GM23338 (cell line): ENCODE measurements around the gene ZNF174. TPM values are rescaled to one million over a fixed set of nuclear protein-coding genes. Genes with fewer than 3 reads are reported as not detected.

Experiments
- ATAC-seq: fragments of 200-7000 bp; cut with Tn5 transposase; 3 replicates; pipeline ENCODE4 v1.9.1; 2020
- DNase-seq: peaks from one replicate; pipeline ENCODE4 v3.0.0-alpha.2; 2015; ENCODE audit warnings: low spot score
- H2AFZ ChIP-seq: fragments of 200-600 bp; sonication (generic); 2 replicates; pipeline ENCODE4 v1.8.0; 2016; ENCODE audit warnings: antibody characterized with exemption, mild to moderate bottlenecking, moderate library complexity
- H3F3A ChIP-seq: fragments of 200-600 bp; sonication (generic); replicated peaks from 2 replicates; pipeline ENCODE4 v1.8.0; 2017; ENCODE audit warnings: antibody characterized with exemption, mixed run types, low read depth
- H3K27ac ChIP-seq: fragments of 200-600 bp; sonication (generic); 2 replicates; pipeline ENCODE4 v1.6.1; 2016; ENCODE audit warnings: low read depth
- H3K27me3 ChIP-seq: fragments of 200-600 bp; sonication (generic); 2 replicates; pipeline ENCODE4 v1.8.0; 2016; ENCODE audit warnings: mild to moderate bottlenecking, mixed run types, moderate library complexity; ENCODE audit not compliant: insufficient read depth
- H3K36me3 ChIP-seq: fragments of 200-600 bp; sonication (generic); 2 replicates; pipeline ENCODE4 v1.8.0; 2016; ENCODE audit warnings: mild to moderate bottlenecking; ENCODE audit not compliant: insufficient read depth
- H3K4me1 ChIP-seq: fragments of 200-600 bp; sonication (generic); 2 replicates; pipeline ENCODE4 v1.8.0; 2016; ENCODE audit warnings: mild to moderate bottlenecking, moderate library complexity; ENCODE audit not compliant: insufficient read depth
- H3K4me2 ChIP-seq: fragments of 200-600 bp; sonication (generic); 2 replicates; pipeline ENCODE4 v1.7.1; 2017; ENCODE audit warnings: mixed run types
- H3K4me3 ChIP-seq: fragments of 200-600 bp; sonication (generic); 2 replicates; pipeline ENCODE4 v1.6.1; 2016; ENCODE audit warnings: mixed run types
- H3K79me2 ChIP-seq: fragments of 200-600 bp; sonication (generic); replicated peaks from 2 replicates; pipeline ENCODE4 v1.8.0; 2017; ENCODE audit warnings: mild to moderate bottlenecking; ENCODE audit not compliant: insufficient read depth
- H3K9me2 ChIP-seq: fragments of 200-600 bp; sonication (generic); 2 replicates; pipeline ENCODE4 v1.8.0; 2017; ENCODE audit not compliant: insufficient read depth
- H4K20me1 ChIP-seq: fragments of 200-600 bp; sonication (generic); replicated peaks from 2 replicates; pipeline ENCODE4 v1.8.0; 2017; ENCODE audit warnings: mild to moderate bottlenecking; ENCODE audit not compliant: insufficient read depth
- H3K27ac Mint-ChIP-seq: 2 replicates; pipeline ENCODE4 v1.8.0; 2020; ENCODE audit warnings: inconsistent platforms, mild to moderate bottlenecking, moderate library complexity, mixed read lengths
- H3K27me3 Mint-ChIP-seq: 3 replicates; pipeline ENCODE4 v1.8.0; 2022; ENCODE audit warnings: low read depth, mild to moderate bottlenecking, moderate library complexity, mixed read lengths, inconsistent platforms; ENCODE audit not compliant: insufficient read depth, poor library complexity
- H3K36me3 Mint-ChIP-seq: 3 replicates; pipeline ENCODE4 v1.8.0; 2021; ENCODE audit warnings: low read depth, mild to moderate bottlenecking, inconsistent platforms, moderate library complexity, mixed read lengths
- H3K4me1 Mint-ChIP-seq: 3 replicates; pipeline ENCODE4 v1.8.0; 2020; ENCODE audit warnings: mild to moderate bottlenecking, inconsistent platforms, mixed read lengths
- H3K4me3 Mint-ChIP-seq: 3 replicates; pipeline ENCODE4 v1.8.0; 2021; ENCODE audit warnings: moderate library complexity, mild to moderate bottlenecking, inconsistent platforms, mixed read lengths
- H3K9me3 Mint-ChIP-seq: 3 replicates; pipeline ENCODE4 v1.8.0; 2020; ENCODE audit warnings: moderate library complexity, mild to moderate bottlenecking, inconsistent platforms, mixed read lengths
- CREB1 ChIP-seq: fragments of 250-450 bp; sonication (Bioruptor Pico); IDR thresholded peaks from 2 replicates; pipeline ENCODE4 v1.5.0; 2020; ENCODE audit warnings: low read depth, mild to moderate bottlenecking, moderate library complexity
- JUNB ChIP-seq: IDR thresholded peaks from one replicate; pipeline ENCODE4 v1.6.1; 2016; ENCODE audit warnings: antibody characterized with exemption; ENCODE audit not compliant: unreplicated experiment
- POLR2AphosphoS5 ChIP-seq: IDR thresholded peaks from 2 replicates; pipeline ENCODE4 v1.6.1; 2016; ENCODE audit warnings: antibody characterized with exemption, low read depth
- REST ChIP-seq: IDR thresholded peaks from one replicate; pipeline ENCODE4 v1.6.1; 2018; ENCODE audit warnings: antibody characterized with exemption; ENCODE audit not compliant: unreplicated experiment
- STAT1 ChIP-seq: IDR thresholded peaks from one replicate; pipeline ENCODE4 v1.6.1; 2016; ENCODE audit warnings: antibody characterized with exemption; ENCODE audit not compliant: unreplicated experiment
- ZNF331 ChIP-seq: fragments of 250-450 bp; sonication (Bioruptor Pico); IDR thresholded peaks from 2 replicates; pipeline ENCODE4 v1.5.0; 2020; ENCODE audit warnings: low read depth, mild to moderate bottlenecking, moderate library complexity
- polyA plus RNA-seq: library from polyadenylated mRNA; unstranded; fragments of >200 nt; fragmentation: Nextera tagmentation; extraction: Ambion mirVana; gene quantifications from 2 replicates; pipeline ENCODE4 v1.2.1, GENCODE V29; 2016
- total RNA-seq: library from RNA; depleted of rRNA; stranded (reverse); fragments of >200 nt; shearing (Covaris generic); gene quantifications from 2 replicates; pipeline ENCODE4 v1.2.3, GENCODE V29; 2014
- TF ChIP-seq, protein P1 (sequence below): fragments of 250-450 bp; sonication (Bioruptor Pico); IDR thresholded peaks from 2 replicates; pipeline ENCODE4 v1.5.0; 2020; ENCODE audit warnings: mild to moderate bottlenecking, moderate library complexity

Gene ZNF174
- total and polyA plus RNA-seq, 2 experiments from 2014 or later, result 9.0 to 13.2 TPM

DNA sequence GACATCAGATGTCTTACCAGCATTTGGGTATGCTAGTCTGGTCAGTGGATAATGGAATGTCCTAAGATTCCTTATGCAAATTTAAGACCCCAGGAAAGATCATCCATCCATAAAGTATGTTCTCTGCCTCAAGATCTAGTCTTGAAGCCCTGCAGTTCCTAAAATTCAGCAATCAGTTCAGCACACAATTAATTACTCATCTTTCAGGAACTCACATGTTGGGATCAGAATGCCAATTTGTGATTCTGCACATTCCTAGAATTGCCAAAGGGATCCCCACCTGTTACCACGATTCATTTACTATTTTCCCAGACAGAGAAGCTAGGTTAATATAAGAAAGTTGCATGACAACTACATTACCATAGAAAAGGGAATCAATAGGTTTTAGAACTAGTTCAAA, 42.1 kb upstream of the ZNF174 start (continued):
- TF ChIP-seq, protein P1, sequence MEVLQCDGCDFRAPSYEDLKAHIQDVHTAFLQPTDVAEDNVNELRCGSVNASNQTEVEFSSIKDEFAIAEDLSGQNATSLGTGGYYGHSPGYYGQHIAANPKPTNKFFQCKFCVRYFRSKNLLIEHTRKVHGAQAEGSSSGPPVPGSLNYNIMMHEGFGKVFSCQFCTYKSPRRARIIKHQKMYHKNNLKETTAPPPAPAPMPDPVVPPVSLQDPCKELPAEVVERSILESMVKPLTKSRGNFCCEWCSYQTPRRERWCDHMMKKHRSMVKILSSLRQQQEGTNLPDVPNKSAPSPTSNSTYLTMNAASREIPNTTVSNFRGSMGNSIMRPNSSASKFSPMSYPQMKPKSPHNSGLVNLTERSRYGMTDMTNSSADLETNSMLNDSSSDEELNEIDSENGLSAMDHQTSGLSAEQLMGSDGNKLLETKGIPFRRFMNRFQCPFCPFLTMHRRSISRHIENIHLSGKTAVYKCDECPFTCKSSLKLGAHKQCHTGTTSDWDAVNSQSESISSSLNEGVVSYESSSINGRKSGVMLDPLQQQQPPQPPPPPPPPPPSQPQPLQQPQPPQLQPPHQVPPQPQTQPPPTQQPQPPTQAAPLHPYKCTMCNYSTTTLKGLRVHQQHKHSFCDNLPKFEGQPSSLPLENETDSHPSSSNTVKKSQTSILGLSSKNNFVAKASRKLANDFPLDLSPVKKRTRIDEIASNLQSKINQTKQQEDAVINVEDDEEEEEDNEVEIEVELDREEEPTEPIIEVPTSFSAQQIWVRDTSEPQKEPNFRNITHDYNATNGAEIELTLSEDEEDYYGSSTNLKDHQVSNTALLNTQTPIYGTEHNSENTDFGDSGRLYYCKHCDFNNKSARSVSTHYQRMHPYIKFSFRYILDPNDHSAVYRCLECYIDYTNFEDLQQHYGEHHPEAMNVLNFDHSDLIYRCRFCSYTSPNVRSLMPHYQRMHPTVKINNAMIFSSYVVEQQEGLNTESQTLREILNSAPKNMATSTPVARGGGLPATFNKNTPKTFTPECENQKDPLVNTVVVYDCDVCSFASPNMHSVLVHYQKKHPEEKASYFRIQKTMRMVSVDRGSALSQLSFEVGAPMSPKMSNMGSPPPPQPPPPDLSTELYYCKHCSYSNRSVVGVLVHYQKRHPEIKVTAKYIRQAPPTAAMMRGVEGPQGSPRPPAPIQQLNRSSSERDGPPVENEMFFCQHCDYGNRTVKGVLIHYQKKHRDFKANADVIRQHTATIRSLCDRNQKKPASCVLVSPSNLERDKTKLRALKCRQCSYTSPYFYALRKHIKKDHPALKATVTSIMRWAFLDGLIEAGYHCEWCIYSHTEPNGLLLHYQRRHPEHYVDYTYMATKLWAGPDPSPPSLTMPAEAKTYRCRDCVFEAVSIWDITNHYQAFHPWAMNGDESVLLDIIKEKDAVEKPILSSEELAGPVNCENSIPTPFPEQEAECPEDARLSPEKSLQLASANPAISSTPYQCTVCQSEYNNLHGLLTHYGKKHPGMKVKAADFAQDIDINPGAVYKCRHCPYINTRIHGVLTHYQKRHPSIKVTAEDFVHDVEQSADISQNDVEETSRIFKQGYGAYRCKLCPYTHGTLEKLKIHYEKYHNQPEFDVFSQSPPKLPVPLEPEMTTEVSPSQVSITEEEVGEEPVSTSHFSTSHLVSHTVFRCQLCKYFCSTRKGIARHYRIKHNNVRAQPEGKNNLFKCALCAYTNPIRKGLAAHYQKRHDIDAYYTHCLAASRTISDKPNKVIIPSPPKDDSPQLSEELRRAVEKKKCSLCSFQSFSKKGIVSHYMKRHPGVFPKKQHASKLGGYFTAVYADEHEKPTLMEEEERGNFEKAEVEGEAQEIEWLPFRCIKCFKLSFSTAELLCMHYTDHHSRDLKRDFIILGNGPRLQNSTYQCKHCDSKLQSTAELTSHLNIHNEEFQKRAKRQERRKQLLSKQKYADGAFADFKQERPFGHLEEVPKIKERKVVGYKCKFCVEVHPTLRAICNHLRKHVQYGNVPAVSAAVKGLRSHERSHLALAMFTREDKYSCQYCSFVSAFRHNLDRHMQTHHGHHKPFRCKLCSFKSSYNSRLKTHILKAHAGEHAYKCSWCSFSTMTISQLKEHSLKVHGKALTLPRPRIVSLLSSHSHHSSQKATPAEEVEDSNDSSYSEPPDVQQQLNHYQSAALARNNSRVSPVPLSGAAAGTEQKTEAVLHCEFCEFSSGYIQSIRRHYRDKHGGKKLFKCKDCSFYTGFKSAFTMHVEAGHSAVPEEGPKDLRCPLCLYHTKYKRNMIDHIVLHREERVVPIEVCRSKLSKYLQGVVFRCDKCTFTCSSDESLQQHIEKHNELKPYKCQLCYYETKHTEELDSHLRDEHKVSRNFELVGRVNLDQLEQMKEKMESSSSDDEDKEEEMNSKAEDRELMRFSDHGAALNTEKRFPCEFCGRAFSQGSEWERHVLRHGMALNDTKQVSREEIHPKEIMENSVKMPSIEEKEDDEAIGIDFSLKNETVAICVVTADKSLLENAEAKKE (CRISPR knock-in tag), result no peak
- no peak for TF ChIP-seq ZNF331 (CRISPR knock-in tag)
- no peak for TF ChIP-seq STAT1
- TF ChIP-seq POLR2AphosphoS5, result no peak
- no peak for TF ChIP-seq JUNB

GRCh38 chr16:3362931-3363330, 38.1 kb upstream of the ZNF174 start:
- Mint-ChIP-seq H3K4me3 (no peak overlapping the region), H3K4me1 (no peaks in the 10 kb centered on the region), H3K27ac (no peak overlapping the region), H3K9me3 (peaks cover 48% of the 10 kb centered on the region), H3K36me3 (no peaks in the 10 kb centered on the region; the same call in 2 of the 3 replicates), H3K27me3 (peaks cover 4% of the 10 kb centered on the region)
- H4K20me1 ChIP-seq, result no peaks in the 10 kb centered on the region
- H3F3A ChIP-seq, result no peaks in the 10 kb centered on the region
- H3K36me3 ChIP-seq, result no peaks in the 10 kb centered on the region; the same call in 1 of the 2 replicates
- no peaks in the 10 kb centered on the region for H3K4me1 ChIP-seq
- no peak overlapping the region for H3K4me3 ChIP-seq
- H3K79me2 ChIP-seq, result no peaks in the 10 kb centered on the region
- no peak overlapping the region for H2AFZ ChIP-seq
- H3K9me2 ChIP-seq, result no peaks in the 10 kb centered on the region
- H3K27ac ChIP-seq, result no peak overlapping the region
- DNase-seq, result no peak
- ATAC-seq, result no peak
- no peak overlapping the region for H3K4me2 ChIP-seq
- no peaks in the 10 kb centered on the region for H3K27me3 ChIP-seq
- no peak for TF ChIP-seq REST
- TF ChIP-seq, protein P1 (CRISPR knock-in tag), result no peak
- no peak for TF ChIP-seq CREB1 (CRISPR knock-in tag)
